ENCODE results near the gene MINAR1. TPM values are rescaled to one million over a fixed set of nuclear protein-coding genes. Genes with fewer than 3 reads are reported as not detected.

The MINAR1 gene
- polyA plus RNA-seq, 1 of the 3 experiments (the other 2 are of a cell fraction): 0.35 TPM

DNA sequence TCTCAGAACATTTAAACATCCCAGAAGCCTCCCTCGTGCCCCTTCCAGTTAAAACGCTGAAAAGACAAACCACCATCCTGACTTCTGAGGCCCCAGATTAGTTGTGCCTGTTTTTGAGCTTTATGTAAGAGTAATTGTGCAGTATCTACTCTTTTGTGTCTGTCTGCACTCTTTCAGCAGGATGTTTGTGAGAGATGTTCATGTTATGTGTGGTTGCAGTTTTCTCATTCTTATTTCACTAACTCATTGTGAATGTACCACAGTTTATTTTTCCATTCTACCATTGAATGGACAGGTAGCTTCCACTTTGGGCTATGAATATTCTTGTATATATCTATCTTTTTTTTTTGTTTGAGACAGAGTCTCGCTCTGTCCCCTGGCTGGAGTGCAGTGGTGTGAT, 40.3 kb downstream of the MINAR1 start:
- H3F3A ChIP-seq (replicated peaks; ENCODE audit: insufficient read depth): no peaks in the 10 kb centered on the region
- no peaks in the 10 kb centered on the region for H4K20me1 ChIP-seq (ENCODE audit: insufficient read depth)
- H3K79me2 ChIP-seq (ENCODE audit: insufficient read depth): no peaks in the 10 kb centered on the region
- ChIA-PET POLR2A (no interaction called here), CTCF (no interaction called here)
- H3K9me3 ChIP-seq: no peaks in the 10 kb centered on the region
- no peaks in the 10 kb centered on the region for H3K27me3 ChIP-seq (ENCODE audit: insufficient read depth)
- no peaks in the 10 kb centered on the region for H3K36me3 ChIP-seq (replicated peaks in 1 of 2; ENCODE audit: control insufficient read depth in 1 of 2, insufficient read depth in 2 of 2, low read length in 1 of 2)
- no peak overlapping the region for H3K27ac ChIP-seq (ENCODE audit: low read depth in 2 of 2, low read length in 1 of 2)
- H3K9me2 ChIP-seq: no peaks in the 10 kb centered on the region
- H3K4me1 ChIP-seq (ENCODE audit: control insufficient read depth in 1 of 2, insufficient read depth in 2 of 2, low read depth in 1 of 2, low read length in 1 of 2): no peaks in the 10 kb centered on the region
- WGBS (ENCODE audit: low lambda C conversion rate): 57% methylated on average over 3 of the region's 3 CpGs
- DNase-seq: no peak
- H3K4me2 ChIP-seq: no peak overlapping the region
- H3K9ac ChIP-seq: no peak overlapping the region
- H3K4me3 ChIP-seq (ENCODE audit: low read depth in 2 of 2, low read length in 1 of 2): no peak overlapping the region
- TF ChIP-seq ZBTB33 (IDR thresholded peaks at IDR 0.05; ENCODE audit: borderline replicate concordance, low read depth): no peak
- no peak for TF ChIP-seq SIN3A (IDR thresholded peaks at IDR 0.05; ENCODE audit: borderline replicate concordance, low read depth, low read length)
- TF ChIP-seq NFIC (IDR thresholded peaks at IDR 0.05; ENCODE audit: borderline replicate concordance): no peak
- no peak for TF ChIP-seq TEAD4 (IDR thresholded peaks at IDR 0.05; ENCODE audit: borderline replicate concordance, insufficient read depth)
- no peak for TF ChIP-seq MEF2A (IDR thresholded peaks at IDR 0.05; ENCODE audit: borderline replicate concordance, low read depth)
- no peak for TF ChIP-seq RXRA (IDR thresholded peaks at IDR 0.05; ENCODE audit: borderline replicate concordance, low read depth)
- no peak for TF ChIP-seq JUND (IDR thresholded peaks at IDR 0.05)
- no peak overlapping the region for H2AFZ ChIP-seq (ENCODE audit: low read depth)

DNA sequence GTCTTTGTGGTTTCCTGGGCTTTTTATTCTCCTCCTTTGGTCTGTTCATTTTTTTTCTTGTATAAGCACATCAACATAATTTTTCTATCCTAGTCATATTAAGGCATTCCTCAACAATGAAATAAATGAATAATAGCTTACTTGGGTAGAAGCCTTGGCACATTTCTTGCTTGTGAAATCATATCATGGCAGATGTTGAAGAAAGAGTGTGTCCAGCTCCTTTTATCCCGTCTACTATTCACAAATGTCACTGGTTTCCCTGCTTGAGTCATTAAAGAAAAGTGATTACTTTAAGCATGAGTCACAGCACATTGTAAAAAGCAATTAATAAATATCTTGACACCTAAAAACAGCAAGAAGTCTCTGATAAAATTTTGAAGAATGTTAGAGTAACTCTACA, 42.1 kb downstream of the MINAR1 start:
- H3K4me1 ChIP-seq (ENCODE audit: control insufficient read depth in 1 of 2, insufficient read depth in 2 of 2, low read depth in 1 of 2, low read length in 1 of 2): no peaks in the 10 kb centered on the region
- no peak overlapping the region for H3K27ac ChIP-seq (ENCODE audit: low read depth in 2 of 2, low read length in 1 of 2)
- no peaks in the 10 kb centered on the region for H3K27me3 ChIP-seq (ENCODE audit: insufficient read depth)
- no peaks in the 10 kb centered on the region for H3K9me2 ChIP-seq
- no peak overlapping the region for H3K4me3 ChIP-seq (ENCODE audit: low read depth in 2 of 2, low read length in 1 of 2)
- no peaks in the 10 kb centered on the region for H3K9me3 ChIP-seq
- no peaks in the 10 kb centered on the region for H3F3A ChIP-seq (replicated peaks; ENCODE audit: insufficient read depth)
- no peak overlapping the region for H3K4me2 ChIP-seq
- no peak overlapping the region for H2AFZ ChIP-seq (ENCODE audit: low read depth)
- ChIA-PET POLR2A (no interaction called here), CTCF (interaction anchor here (1.0 to 1.3 kb wide), 2 partner anchors 8 to 43 kb away, joined by 3 read pairs; no protein-coding TSS in a partner anchor)
- WGBS (ENCODE audit: low lambda C conversion rate): 31% methylated on average over 1 of the region's 1 CpG
- no peaks in the 10 kb centered on the region for H3K79me2 ChIP-seq (ENCODE audit: insufficient read depth)
- no peak for DNase-seq
- H4K20me1 ChIP-seq (ENCODE audit: insufficient read depth): no peaks in the 10 kb centered on the region
- H3K9ac ChIP-seq: no peak overlapping the region
- no peaks in the 10 kb centered on the region for H3K36me3 ChIP-seq (replicated peaks in 1 of 2; ENCODE audit: control insufficient read depth in 1 of 2, insufficient read depth in 2 of 2, low read length in 1 of 2)
- no peak for TF ChIP-seq RCOR1 (IDR thresholded peaks at IDR 0.05; ENCODE audit: low read length)
- TF ChIP-seq, protein P1, sequence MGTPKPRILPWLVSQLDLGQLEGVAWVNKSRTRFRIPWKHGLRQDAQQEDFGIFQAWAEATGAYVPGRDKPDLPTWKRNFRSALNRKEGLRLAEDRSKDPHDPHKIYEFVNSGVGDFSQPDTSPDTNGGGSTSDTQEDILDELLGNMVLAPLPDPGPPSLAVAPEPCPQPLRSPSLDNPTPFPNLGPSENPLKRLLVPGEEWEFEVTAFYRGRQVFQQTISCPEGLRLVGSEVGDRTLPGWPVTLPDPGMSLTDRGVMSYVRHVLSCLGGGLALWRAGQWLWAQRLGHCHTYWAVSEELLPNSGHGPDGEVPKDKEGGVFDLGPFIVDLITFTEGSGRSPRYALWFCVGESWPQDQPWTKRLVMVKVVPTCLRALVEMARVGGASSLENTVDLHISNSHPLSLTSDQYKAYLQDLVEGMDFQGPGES (IDR thresholded peaks at IDR 0.05; ENCODE audit: low read depth, low read length): no peak
- TF ChIP-seq JUND (IDR thresholded peaks at IDR 0.05): peak; percentile 28; the same call in 1 of the 2 replicates
- TF ChIP-seq YY1 (IDR thresholded peaks at IDR 0.05; ENCODE audit: low read depth): no peak
- TF ChIP-seq CHD2 (IDR thresholded peaks at IDR 0.05; ENCODE audit: low read length, partially characterized antibody): no peak
- TF ChIP-seq FOSL2 (IDR thresholded peaks at IDR 0.05; ENCODE audit: borderline replicate concordance, low read depth): no peak
- TF ChIP-seq REST (IDR thresholded peaks at IDR 0.05; ENCODE audit: low read depth, low read length): no peak
- TF ChIP-seq NFIC (IDR thresholded peaks at IDR 0.05; ENCODE audit: borderline replicate concordance): no peak
- TF ChIP-seq MEF2A (IDR thresholded peaks at IDR 0.05; ENCODE audit: borderline replicate concordance, low read depth): no peak
- no peak for TF ChIP-seq ELF1 (IDR thresholded peaks at IDR 0.05)
- TF ChIP-seq RFX5 (IDR thresholded peaks at IDR 0.05; ENCODE audit: low read length): no peak
- no peak for TF ChIP-seq MXI1 (IDR thresholded peaks at IDR 0.05; ENCODE audit: low read depth, low read length)
- TF ChIP-seq, protein P2, sequence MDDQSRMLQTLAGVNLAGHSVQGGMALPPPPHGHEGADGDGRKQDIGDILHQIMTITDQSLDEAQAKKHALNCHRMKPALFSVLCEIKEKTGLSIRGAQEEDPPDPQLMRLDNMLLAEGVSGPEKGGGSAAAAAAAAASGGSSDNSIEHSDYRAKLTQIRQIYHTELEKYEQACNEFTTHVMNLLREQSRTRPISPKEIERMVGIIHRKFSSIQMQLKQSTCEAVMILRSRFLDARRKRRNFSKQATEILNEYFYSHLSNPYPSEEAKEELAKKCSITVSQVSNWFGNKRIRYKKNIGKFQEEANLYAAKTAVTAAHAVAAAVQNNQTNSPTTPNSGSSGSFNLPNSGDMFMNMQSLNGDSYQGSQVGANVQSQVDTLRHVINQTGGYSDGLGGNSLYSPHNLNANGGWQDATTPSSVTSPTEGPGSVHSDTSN (IDR thresholded peaks at IDR 0.05): peak; percentile 34; the same call in 1 of the 2 replicates
- TF ChIP-seq EZH2phosphoT487 (IDR thresholded peaks at IDR 0.05; ENCODE audit: borderline replicate concordance, low read depth): no peak
- TF ChIP-seq, protein P3, sequence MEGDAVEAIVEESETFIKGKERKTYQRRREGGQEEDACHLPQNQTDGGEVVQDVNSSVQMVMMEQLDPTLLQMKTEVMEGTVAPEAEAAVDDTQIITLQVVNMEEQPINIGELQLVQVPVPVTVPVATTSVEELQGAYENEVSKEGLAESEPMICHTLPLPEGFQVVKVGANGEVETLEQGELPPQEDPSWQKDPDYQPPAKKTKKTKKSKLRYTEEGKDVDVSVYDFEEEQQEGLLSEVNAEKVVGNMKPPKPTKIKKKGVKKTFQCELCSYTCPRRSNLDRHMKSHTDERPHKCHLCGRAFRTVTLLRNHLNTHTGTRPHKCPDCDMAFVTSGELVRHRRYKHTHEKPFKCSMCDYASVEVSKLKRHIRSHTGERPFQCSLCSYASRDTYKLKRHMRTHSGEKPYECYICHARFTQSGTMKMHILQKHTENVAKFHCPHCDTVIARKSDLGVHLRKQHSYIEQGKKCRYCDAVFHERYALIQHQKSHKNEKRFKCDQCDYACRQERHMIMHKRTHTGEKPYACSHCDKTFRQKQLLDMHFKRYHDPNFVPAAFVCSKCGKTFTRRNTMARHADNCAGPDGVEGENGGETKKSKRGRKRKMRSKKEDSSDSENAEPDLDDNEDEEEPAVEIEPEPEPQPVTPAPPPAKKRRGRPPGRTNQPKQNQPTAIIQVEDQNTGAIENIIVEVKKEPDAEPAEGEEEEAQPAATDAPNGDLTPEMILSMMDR (IDR thresholded peaks at IDR 0.05): no peak
